ENCODE results near the gene WWOX. TPM values are rescaled to one million over a fixed set of nuclear protein-coding genes. Genes with fewer than 3 reads are reported as not detected.

WWOX gene
- total RNA-seq, 1 donor from 2014 or later, result 16.7 TPM

DNA sequence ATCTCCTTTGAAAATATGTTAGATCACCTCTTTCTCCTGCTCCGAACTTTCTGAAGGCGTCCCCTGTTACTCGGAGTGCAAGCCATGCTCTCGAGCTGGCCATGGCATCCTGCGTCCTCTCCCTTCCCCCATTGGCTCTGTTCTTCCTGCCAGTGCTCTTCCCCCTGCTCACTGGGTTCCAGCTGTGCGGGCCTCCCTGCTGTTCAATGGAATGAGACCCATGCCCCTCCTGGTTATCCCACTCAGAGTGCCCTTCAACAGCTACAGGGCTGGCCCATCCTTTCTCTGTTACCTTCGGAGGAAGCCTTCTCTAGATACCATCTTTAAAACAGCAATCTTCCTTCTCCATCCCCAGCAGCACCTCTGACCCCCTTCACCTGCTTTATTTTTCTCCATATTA lies 996.8 kb downstream of the WWOX start:
- H3K27me3 ChIP-seq (ENCODE audit: control insufficient read depth in 3 of 3, insufficient read depth in 3 of 3, low read length in 3 of 3), result peaks cover 0 to 4% (median 0%) of the 10 kb centered on the region in 3 donors
- H3K36me3 ChIP-seq (ENCODE audit: control insufficient read depth in 3 of 3, insufficient read depth in 3 of 3, low read length in 3 of 3), result no peaks in the 10 kb centered on the region
- no peak overlapping the region for H3K4me3 ChIP-seq (ENCODE audit: low read length in 3 of 3)
- H3K9ac ChIP-seq (ENCODE audit: low read depth in 1 of 3, low read length in 3 of 3), result no peak overlapping the region
- no peaks in the 10 kb centered on the region for H3K4me1 ChIP-seq (ENCODE audit: control insufficient read depth in 3 of 3, insufficient read depth in 3 of 3, low read length in 3 of 3)
- no peak overlapping the region for H3K27ac ChIP-seq (ENCODE audit: low read depth, low read length)
- H3K9me3 ChIP-seq (ENCODE audit: control insufficient read depth in 3 of 3, low read length in 3 of 3), result no peaks in the 10 kb centered on the region

DNA sequence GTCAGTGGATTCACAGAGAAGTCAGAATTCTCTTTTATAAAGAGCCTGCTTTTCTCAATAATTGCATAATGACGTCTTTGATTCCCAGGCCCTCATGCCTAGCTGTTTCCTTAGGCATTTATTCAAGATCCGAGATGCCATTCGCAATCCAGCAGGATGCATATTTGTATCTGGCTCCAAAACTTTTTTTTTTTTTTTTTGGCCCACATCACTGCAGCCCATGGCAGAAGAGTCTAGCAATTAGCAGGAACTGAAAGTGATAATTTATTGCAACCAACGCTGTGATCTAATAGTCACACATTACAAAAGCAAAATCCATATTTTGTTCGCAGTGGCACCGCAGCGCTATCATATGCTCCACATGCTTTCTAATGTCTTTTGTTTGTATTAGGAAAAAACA lies 997.7 kb downstream of the WWOX start:
- H3K4me3 ChIP-seq (ENCODE audit: low read length in 3 of 3), result no peak overlapping the region
- no peaks in the 10 kb centered on the region for H3K4me1 ChIP-seq (ENCODE audit: control insufficient read depth in 3 of 3, insufficient read depth in 3 of 3, low read length in 3 of 3)
- H3K27me3 ChIP-seq (ENCODE audit: control insufficient read depth in 3 of 3, insufficient read depth in 3 of 3, low read length in 3 of 3), result peaks cover 0 to 4% (median 0%) of the 10 kb centered on the region in 3 donors
- no peak overlapping the region for H3K27ac ChIP-seq (ENCODE audit: low read depth, low read length)
- no peak overlapping the region for H3K9ac ChIP-seq (ENCODE audit: low read depth in 1 of 3, low read length in 3 of 3)
- no peaks in the 10 kb centered on the region for H3K9me3 ChIP-seq (ENCODE audit: control insufficient read depth in 3 of 3, low read length in 3 of 3)
- no peaks in the 10 kb centered on the region for H3K36me3 ChIP-seq (ENCODE audit: control insufficient read depth in 3 of 3, insufficient read depth in 3 of 3, low read length in 3 of 3)

DNA sequence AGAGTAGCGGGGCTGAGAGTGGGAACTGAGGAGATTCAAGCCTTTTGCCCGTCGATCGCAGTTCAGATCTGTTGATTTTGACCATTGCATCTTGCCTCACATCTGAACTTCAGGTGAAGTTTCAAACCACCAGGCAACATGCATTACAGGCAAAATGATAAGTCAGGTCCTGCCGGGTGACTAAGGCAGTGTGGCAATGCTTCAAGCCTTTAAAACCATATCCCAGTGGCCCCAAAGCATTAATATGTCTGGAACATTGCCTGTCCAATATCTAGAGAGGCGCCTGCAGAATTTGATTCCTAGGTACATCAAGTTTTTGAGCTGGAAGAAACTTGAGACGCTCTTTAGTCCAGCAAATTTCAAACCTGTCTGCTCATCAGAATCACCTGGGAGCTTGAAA lies 998.3 kb downstream of the WWOX start:
- no peaks in the 10 kb centered on the region for H3K36me3 ChIP-seq (ENCODE audit: control insufficient read depth in 3 of 3, insufficient read depth in 3 of 3, low read length in 3 of 3)
- H3K9me3 ChIP-seq (ENCODE audit: control insufficient read depth in 3 of 3, low read length in 3 of 3), result no peaks in the 10 kb centered on the region
- no peak overlapping the region for H3K9ac ChIP-seq (ENCODE audit: low read depth in 1 of 3, low read length in 3 of 3)
- H3K4me3 ChIP-seq (ENCODE audit: low read length in 3 of 3), result no peak overlapping the region
- peaks cover 0 to 4% (median 0%) of the 10 kb centered on the region in 3 donors for H3K27me3 ChIP-seq (ENCODE audit: control insufficient read depth in 3 of 3, insufficient read depth in 3 of 3, low read length in 3 of 3)
- H3K27ac ChIP-seq (ENCODE audit: low read depth, low read length), result no peak overlapping the region
- H3K4me1 ChIP-seq (ENCODE audit: control insufficient read depth in 3 of 3, insufficient read depth in 3 of 3, low read length in 3 of 3), result no peaks in the 10 kb centered on the region

- Histone ChIP-seq H3K9me3 (ENCODE audit: control insufficient read depth in 3 of 3, low read length in 3 of 3) (no peaks in the 10 kb centered on the region), H3K9ac (ENCODE audit: low read depth in 1 of 3, low read length in 3 of 3) (no peak overlapping the region), H3K36me3 (ENCODE audit: control insufficient read depth in 3 of 3, insufficient read depth in 3 of 3, low read length in 3 of 3) (no peaks in the 10 kb centered on the region), H3K4me1 (ENCODE audit: control insufficient read depth in 3 of 3, insufficient read depth in 3 of 3, low read length in 3 of 3) (no peaks in the 10 kb centered on the region), H3K4me3 (ENCODE audit: low read length in 3 of 3) (no peak overlapping the region), H3K27me3 (ENCODE audit: control insufficient read depth in 3 of 3, insufficient read depth in 3 of 3, low read length in 3 of 3) (peaks cover 0 to 4% (median 0%) of the 10 kb centered on the region in 3 donors), H3K27ac (ENCODE audit: low read depth, low read length) (no peak overlapping the region)
These were observed 999.5 kb downstream of the WWOX start for GRCh38 chr16:79098907-79099306.

GRCh38 chr16:79099716-79100115 lies 1000.3 kb downstream of the WWOX start:
- H3K4me1 ChIP-seq (ENCODE audit: control insufficient read depth in 3 of 3, insufficient read depth in 3 of 3, low read length in 3 of 3), result no peaks in the 10 kb centered on the region
- no peaks in the 10 kb centered on the region for H3K9me3 ChIP-seq (ENCODE audit: control insufficient read depth in 3 of 3, low read length in 3 of 3)
- H3K27me3 ChIP-seq (ENCODE audit: control insufficient read depth in 3 of 3, insufficient read depth in 3 of 3, low read length in 3 of 3), result peaks cover 0 to 4% (median 0%) of the 10 kb centered on the region in 3 donors
- no peak overlapping the region for H3K4me3 ChIP-seq (ENCODE audit: low read length in 3 of 3)
- no peak overlapping the region for H3K9ac ChIP-seq (ENCODE audit: low read depth in 1 of 3, low read length in 3 of 3)
- H3K36me3 ChIP-seq (ENCODE audit: control insufficient read depth in 3 of 3, insufficient read depth in 3 of 3, low read length in 3 of 3), result no peaks in the 10 kb centered on the region
- H3K27ac ChIP-seq (ENCODE audit: low read depth, low read length), result no peak overlapping the region

DNA sequence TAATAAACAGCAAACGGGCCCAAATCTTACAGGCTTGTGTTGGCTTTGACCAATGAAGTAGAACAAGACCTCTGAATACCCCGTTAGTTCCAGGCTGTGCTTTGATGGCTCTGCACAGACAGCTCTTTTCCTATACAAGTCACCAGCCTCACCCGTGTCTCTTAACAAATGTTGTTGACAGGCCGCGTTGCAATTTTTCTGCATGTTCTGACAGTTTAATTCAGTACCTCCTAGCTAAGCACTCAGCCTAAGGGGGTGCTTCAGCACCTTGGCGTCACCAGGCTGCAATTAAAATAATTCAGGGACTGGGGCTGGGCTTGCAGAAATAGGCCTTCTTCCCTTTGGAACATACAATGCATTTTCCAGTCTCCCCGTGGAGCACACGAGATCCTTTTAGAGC lies 1001.0 kb downstream of the WWOX start:
- Histone ChIP-seq H3K27me3 (ENCODE audit: control insufficient read depth in 3 of 3, insufficient read depth in 3 of 3, low read length in 3 of 3) (peaks cover 0 to 4% (median 0%) of the 10 kb centered on the region in 3 donors), H3K36me3 (ENCODE audit: control insufficient read depth in 3 of 3, insufficient read depth in 3 of 3, low read length in 3 of 3) (no peaks in the 10 kb centered on the region), H3K4me1 (ENCODE audit: control insufficient read depth in 3 of 3, insufficient read depth in 3 of 3, low read length in 3 of 3) (no peaks in the 10 kb centered on the region), H3K9ac (ENCODE audit: low read depth in 1 of 3, low read length in 3 of 3) (no peak overlapping the region), H3K27ac (ENCODE audit: low read depth, low read length) (no peak overlapping the region), H3K9me3 (ENCODE audit: control insufficient read depth in 3 of 3, low read length in 3 of 3) (no peaks in the 10 kb centered on the region), H3K4me3 (ENCODE audit: low read length in 3 of 3) (no peak overlapping the region)

GRCh38 chr16:79101491-79101890 lies 1002.0 kb downstream of the WWOX start:
- no peak overlapping the region for H3K4me3 ChIP-seq (ENCODE audit: low read length in 3 of 3)
- no peaks in the 10 kb centered on the region for H3K4me1 ChIP-seq (ENCODE audit: control insufficient read depth in 3 of 3, insufficient read depth in 3 of 3, low read length in 3 of 3)
- no peak overlapping the region for H3K9ac ChIP-seq (ENCODE audit: low read depth in 1 of 3, low read length in 3 of 3)
- peaks cover 0 to 4% (median 0%) of the 10 kb centered on the region in 3 donors for H3K27me3 ChIP-seq (ENCODE audit: control insufficient read depth in 3 of 3, insufficient read depth in 3 of 3, low read length in 3 of 3)
- no peaks in the 10 kb centered on the region for H3K9me3 ChIP-seq (ENCODE audit: control insufficient read depth in 3 of 3, low read length in 3 of 3)
- no peaks in the 10 kb centered on the region for H3K36me3 ChIP-seq (ENCODE audit: control insufficient read depth in 3 of 3, insufficient read depth in 3 of 3, low read length in 3 of 3)
- no peak overlapping the region for H3K27ac ChIP-seq (ENCODE audit: low read depth, low read length)

- peaks cover 0 to 4% (median 0%) of the 10 kb centered on the region in 3 donors for H3K27me3 ChIP-seq (ENCODE audit: control insufficient read depth in 3 of 3, insufficient read depth in 3 of 3, low read length in 3 of 3)
- no peaks in the 10 kb centered on the region for H3K4me1 ChIP-seq (ENCODE audit: control insufficient read depth in 3 of 3, insufficient read depth in 3 of 3, low read length in 3 of 3)
- H3K36me3 ChIP-seq (ENCODE audit: control insufficient read depth in 3 of 3, insufficient read depth in 3 of 3, low read length in 3 of 3), result no peaks in the 10 kb centered on the region
- H3K9me3 ChIP-seq (ENCODE audit: control insufficient read depth in 3 of 3, low read length in 3 of 3), result no peaks in the 10 kb centered on the region
- no peak overlapping the region for H3K9ac ChIP-seq (ENCODE audit: low read depth in 1 of 3, low read length in 3 of 3)
- no peak overlapping the region for H3K27ac ChIP-seq (ENCODE audit: low read depth, low read length)
- no peak overlapping the region for H3K4me3 ChIP-seq (ENCODE audit: low read length in 3 of 3)
These were observed 1005.1 kb downstream of the WWOX start for GRCh38 chr16:79104567-79104966.

- H3K4me3 ChIP-seq (ENCODE audit: low read length in 3 of 3), result no peak overlapping the region
- no peak overlapping the region for H3K9ac ChIP-seq (ENCODE audit: low read depth in 1 of 3, low read length in 3 of 3)
- no peaks in the 10 kb centered on the region for H3K9me3 ChIP-seq (ENCODE audit: control insufficient read depth in 3 of 3, low read length in 3 of 3)
- H3K4me1 ChIP-seq (ENCODE audit: control insufficient read depth in 3 of 3, insufficient read depth in 3 of 3, low read length in 3 of 3), result no peaks in the 10 kb centered on the region
- H3K27ac ChIP-seq (ENCODE audit: low read depth, low read length), result no peak overlapping the region
- no peaks in the 10 kb centered on the region for H3K36me3 ChIP-seq (ENCODE audit: control insufficient read depth in 3 of 3, insufficient read depth in 3 of 3, low read length in 3 of 3)
- no peaks in the 10 kb centered on the region for H3K27me3 ChIP-seq (ENCODE audit: control insufficient read depth in 3 of 3, insufficient read depth in 3 of 3, low read length in 3 of 3)
These were observed 1007.8 kb downstream of the WWOX start for GRCh38 chr16:79107301-79107700.

DNA sequence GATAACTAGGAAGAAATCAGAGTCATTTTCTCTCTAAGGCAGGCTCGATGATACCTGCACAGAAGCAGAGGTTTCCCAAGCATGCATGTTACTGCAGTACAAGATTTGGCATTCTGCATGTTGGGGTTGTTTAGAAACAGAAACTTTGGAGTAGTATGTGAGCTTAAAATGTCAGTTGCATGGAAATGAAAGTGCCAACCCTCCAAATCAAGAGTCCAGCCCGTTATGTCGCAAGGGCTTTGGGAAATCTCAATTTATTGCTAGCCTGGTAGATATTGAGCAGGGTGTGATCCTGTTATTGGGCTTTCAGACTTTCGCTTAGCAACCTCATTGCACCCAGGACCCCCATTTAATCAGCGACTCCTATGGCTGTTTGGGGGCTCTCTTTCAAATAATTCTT lies 1010.3 kb downstream of the WWOX start:
- no peaks in the 10 kb centered on the region for H3K36me3 ChIP-seq (ENCODE audit: control insufficient read depth in 3 of 3, insufficient read depth in 3 of 3, low read length in 3 of 3)
- no peaks in the 10 kb centered on the region for H3K9me3 ChIP-seq (ENCODE audit: control insufficient read depth in 3 of 3, low read length in 3 of 3)
- no peak overlapping the region for H3K4me3 ChIP-seq (ENCODE audit: low read length in 3 of 3)
- no peak overlapping the region for H3K9ac ChIP-seq (ENCODE audit: low read depth in 1 of 3, low read length in 3 of 3)
- H3K27me3 ChIP-seq (ENCODE audit: control insufficient read depth in 3 of 3, insufficient read depth in 3 of 3, low read length in 3 of 3), result no peaks in the 10 kb centered on the region
- no peak overlapping the region for H3K27ac ChIP-seq (ENCODE audit: low read depth, low read length)
- H3K4me1 ChIP-seq (ENCODE audit: control insufficient read depth in 3 of 3, insufficient read depth in 3 of 3, low read length in 3 of 3), result no peaks in the 10 kb centered on the region

- no peaks in the 10 kb centered on the region for H3K4me1 ChIP-seq (ENCODE audit: control insufficient read depth in 3 of 3, insufficient read depth in 3 of 3, low read length in 3 of 3)
- H3K27me3 ChIP-seq (ENCODE audit: control insufficient read depth in 3 of 3, insufficient read depth in 3 of 3, low read length in 3 of 3), result no peaks in the 10 kb centered on the region
- H3K4me3 ChIP-seq (ENCODE audit: low read length in 3 of 3), result no peak overlapping the region
- H3K9me3 ChIP-seq (ENCODE audit: control insufficient read depth in 3 of 3, low read length in 3 of 3), result no peaks in the 10 kb centered on the region
- H3K36me3 ChIP-seq (ENCODE audit: control insufficient read depth in 3 of 3, insufficient read depth in 3 of 3, low read length in 3 of 3), result no peaks in the 10 kb centered on the region
- H3K9ac ChIP-seq (ENCODE audit: low read depth in 1 of 3, low read length in 3 of 3), result no peak overlapping the region
- no peak overlapping the region for H3K27ac ChIP-seq (ENCODE audit: low read depth, low read length)
These were observed 1010.8 kb downstream of the WWOX start for GRCh38 chr16:79110242-79110641.
